Activated CD8-positive, alpha-beta memory T cell treated with anti-CD3 and anti-CD28 coated beads for 1 hour (primary cell): ENCODE measurements around the gene TNIK.
"Not testable (repeated sequence)": the region's sequence is repeated elsewhere in the genome, so short reads cannot be mapped to it uniquely, and the experiment has no call there.

ENCODE experiments used
- DNase-seq, 2 donors: peaks; one replicate each; pipeline ENCODE4 v3.0.0-alpha.2; 2020; ENCODE audit warnings: low read depth in 1 of 2; ENCODE audit errors: extremely low read depth in 1 of 2

TNIK gene

DNA sequence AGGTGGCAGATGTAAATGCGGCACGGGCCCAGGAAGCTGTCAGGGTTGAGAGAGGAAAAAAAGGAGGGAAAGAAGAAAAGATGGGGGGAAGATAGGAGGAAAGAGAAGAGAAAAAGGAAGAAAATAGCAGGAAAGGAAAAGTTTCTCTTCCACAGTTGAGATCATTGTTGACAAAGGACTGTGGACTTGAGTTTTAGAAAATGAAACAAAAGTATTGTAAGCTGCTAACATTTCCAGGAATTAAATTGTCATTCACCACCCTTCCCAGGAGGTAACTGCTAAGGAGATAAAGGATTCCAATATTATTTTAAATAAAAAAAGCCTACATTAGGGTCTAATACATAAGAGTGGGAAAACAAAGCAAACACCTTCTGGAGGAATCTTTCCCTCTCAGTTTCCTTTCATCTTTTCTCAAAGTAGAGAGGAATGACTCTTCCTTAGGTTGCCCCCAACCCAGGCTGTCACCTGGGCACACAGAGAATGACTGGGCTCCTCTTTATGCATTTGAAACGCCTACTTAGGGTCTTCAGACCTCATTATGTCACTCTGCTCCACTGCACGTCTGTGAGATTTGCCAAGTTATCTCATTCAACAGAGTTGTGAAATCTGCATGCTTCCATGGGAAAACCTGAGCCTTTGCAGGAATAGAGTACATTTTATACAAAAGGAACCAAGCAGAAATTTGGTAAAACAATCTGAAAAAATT, 194.0 kb downstream of the TNIK start:
- DNase-seq, result no peak

DNA sequence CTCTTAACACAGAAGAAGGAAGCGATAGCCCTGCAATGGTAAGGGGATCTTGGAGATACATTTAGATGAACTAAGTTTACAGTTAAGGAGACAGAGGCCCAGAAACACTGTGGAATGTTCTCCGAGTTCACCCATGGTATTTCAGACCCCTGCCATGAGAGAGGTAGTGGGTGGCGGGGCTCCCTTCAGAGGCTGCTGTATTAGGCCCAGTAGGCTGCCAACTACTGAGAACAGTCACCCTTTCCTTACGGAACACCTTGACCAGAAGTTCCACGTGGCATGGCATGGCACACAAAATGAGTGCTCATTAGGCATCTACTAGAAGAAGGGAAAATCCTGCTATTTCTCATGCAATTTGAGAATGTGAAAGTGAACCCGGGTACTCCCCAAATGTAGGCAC, 195.4 kb downstream of the TNIK start:
- no peak for DNase-seq

DNA sequence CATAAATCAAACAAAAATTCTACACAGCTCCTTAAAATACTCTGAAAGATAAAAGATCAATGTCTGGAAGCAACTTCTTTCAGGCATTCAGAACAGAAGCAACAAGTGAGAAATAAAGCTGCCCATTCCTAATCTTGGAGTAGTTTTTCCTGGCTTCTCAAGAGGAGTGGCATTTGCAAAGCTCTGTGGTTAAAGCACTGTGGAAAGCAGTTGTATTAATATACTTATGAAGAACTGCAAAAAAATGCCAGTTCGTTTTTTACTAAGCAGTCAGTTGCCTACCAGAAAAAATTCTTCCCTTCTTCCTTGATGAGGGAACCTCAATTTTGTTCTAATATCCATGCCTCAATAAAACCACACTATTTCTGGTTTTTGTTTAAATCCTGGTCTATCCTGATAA, 197.8 kb downstream of the TNIK start:
- DNase-seq, result no peak

- no peak for DNase-seq
Measured at GRCh38 chr3:171261487-171261886, 198.7 kb downstream of the TNIK start.

GRCh38 chr3:171260899-171261298, 199.3 kb downstream of the TNIK start:
- no peak for DNase-seq

GRCh38 chr3:171260466-171260865, 199.7 kb downstream of the TNIK start:
- DNase-seq, result no peak

DNA sequence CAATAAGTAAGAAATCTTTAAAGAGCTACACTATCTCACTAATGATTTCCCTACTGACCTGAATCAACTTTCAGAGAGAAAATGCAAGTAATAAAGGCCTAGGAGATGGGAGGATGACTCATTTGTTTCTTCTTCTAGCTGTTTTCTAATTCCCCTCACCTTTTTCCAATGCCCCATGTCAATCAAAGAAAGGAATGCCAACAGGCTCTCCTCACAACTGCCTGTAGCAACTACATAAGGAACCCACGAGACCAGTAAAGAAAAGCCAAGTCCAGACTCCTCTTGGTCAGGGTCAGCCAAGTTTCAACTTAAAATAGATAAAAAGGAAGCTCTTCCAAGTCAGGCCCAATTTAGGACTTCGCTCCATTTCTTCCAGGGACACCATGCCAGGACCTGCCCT, 201.9 kb downstream of the TNIK start:
- no peak for DNase-seq

GRCh38 chr3:171257251-171258203, 202.7 kb downstream of the TNIK start:
- no peak for DNase-seq

DNA sequence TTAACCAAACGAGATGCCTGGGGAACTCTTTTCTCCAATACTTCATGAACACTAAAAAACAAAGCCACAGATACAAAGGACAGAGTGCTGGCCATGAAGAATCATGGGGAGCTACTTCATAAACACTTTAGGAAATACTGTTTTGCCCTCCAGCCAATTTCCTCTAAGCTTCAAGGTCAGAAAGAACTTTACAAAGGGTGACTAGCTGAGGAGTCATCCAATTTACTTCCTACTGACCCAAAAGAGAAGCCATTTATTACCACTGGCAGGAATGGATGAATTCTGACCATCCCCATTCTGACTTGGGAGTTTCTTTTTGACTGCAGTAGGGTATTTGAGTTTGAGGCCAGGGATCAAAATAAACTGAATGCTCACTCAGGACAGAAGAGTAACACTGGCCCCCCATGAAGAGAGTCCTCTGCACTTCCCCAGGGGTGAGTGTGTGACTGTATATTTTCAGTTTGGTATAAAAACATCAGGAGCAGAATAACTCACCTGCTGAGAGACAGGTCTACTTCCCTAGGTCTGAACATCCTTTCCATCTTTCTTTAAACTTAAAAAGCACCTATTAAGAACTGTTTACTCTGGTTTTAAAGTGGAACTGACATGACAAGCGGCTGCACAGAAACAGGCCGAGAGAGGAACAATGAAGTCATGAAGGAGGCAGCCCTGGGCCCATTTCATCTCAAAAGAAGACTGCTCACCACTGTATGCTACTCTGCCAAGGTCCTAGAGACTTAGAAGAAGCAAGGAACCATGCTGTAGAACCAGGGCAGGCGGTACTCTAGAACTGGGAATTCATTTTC, 203.6 kb downstream of the TNIK start:
- DNase-seq, result no peak

DNA sequence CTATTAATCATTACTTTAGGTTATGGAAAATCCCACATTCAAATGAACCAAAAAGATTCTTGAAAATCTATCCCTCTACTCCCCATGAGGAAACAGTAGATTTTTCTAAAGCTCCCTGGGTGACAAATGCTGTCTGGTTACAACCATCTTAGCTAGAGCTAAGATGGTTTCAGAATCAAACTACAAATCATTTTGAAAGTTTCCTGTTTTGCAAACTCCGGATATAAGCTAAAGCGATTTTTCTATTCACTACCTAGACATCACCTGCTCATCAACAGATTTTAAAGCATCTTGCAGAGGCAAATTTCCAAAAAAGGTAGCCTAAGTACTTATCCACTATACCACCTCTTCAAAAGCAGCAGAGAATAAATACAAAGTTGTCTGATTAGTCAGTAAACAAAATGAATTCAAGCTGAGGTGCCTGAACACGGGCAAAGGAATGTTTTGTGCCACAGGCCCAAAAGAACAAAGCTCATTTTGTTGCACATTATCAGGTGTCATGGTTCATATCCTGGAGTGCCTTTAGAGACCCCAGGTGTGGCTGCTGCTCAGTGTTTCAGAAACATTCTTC, 204.9 kb downstream of the TNIK start:
- DNase-seq, result no peak

DNA sequence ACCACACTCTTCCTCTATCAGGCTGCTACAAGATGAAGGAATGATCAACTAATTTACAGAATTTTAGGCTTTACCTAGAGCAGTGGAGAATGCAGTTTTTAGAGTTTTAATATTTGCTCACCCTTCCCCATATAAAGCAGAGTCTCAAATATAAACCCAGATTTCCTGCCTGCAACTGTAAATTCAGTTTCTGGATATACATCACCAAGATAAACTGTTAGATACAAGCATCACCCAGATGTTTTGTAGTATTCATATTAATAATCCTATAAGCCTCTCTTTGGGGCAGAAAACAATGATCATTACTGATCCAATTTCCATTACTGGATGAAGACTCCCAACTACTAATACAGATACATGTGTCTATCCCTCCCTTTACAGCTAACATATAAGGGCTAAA, 205.9 kb downstream of the TNIK start:
- no peak for DNase-seq

DNA sequence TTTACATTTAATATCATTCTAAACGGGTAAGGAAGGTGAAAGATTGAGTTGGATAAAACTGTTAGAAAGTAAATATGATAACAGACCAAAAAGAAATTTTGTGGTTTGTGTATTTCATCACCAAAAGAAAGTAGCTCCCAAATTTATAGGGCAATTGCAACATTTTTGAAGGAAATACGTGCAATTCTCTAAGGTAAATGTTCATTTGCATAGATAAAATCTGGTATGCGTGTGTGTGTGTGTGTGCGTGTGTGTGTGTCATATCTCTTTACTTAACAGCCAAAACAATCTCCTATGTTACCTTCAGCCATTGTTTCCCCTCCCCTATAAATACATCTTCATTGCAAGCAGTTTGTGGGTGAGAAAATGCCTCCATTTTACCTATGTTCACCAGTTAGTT, 208.4 kb downstream of the TNIK start:
- no peak for DNase-seq

DNA sequence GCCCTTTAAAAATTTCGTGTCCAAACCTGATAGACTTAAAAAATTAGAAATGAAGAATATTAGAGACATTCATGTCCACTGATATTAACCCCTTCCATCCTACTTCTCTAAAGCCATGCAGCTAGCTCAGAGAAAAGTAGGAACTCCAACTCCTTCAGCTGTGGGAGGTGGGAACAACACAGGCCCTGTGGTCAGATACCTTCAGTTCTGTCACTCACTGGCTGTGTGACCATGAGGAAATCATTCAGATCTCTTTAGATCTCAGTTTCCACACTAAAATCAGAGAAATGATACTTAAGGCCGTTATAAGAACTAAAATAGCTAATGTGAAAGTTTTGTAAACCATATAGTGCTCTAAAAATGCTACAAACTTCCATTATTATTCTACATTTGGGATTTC, 209.8 kb downstream of the TNIK start:
- DNase-seq, result no peak

GRCh38 chr3:171249245-171249644, 211.0 kb downstream of the TNIK start:
- no peak for DNase-seq

DNA sequence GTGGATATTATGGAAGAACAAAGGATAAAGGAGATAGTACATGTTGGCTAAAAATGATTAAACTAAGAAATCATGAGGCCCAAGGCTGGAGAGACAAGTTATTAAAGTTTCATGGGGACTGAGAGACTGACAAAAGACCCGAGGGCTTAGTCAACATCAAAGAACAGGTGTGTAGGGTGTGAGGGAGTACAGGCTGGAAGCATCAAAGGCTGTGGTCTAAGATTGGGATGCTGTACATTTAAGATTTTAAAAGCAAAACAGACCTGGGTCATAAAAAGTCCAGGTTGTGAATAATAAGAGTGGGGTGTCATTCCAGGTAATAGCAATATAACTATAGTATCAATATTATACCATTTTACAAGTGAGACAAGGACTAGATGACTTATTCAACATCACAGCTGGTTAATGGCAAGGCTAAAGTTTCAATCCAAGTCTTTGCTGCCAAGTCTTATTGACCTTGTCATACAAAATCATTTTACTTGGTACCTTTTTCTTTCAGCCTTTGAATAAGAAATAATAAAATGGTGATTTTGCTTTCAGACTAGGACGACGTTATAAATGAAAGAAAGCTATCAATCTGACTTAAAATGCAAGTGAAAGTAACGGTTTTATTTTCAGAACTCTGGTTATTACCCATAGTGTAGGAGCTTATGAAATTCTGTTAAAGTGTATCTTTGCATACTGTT, 211.6 kb downstream of the TNIK start:
- no peak for DNase-seq

- no peak for DNase-seq
Measured at GRCh38 chr3:171245796-171246765, 214.1 kb downstream of the TNIK start.

- DNase-seq, result no peak
Measured at GRCh38 chr3:171242951-171243350, 217.3 kb downstream of the TNIK start.

- no peak for DNase-seq
Measured at GRCh38 chr3:171242170-171242569, 218.0 kb downstream of the TNIK start.

- DNase-seq, result not testable (repeated sequence)
Measured at GRCh38 chr3:171241655-171242054, 218.6 kb downstream of the TNIK start.
